Type B pancreatic cell (in vitro differentiated cells): Measurements from ENCODE around the gene DIAPH3. TPM values are rescaled to one million over a fixed set of nuclear protein-coding genes. Genes with fewer than 3 reads are reported as not detected.
"Not testable (repeated sequence)": the region's sequence is repeated elsewhere in the genome, so short reads cannot be mapped to it uniquely, and the experiment has no call there.

Source experiments
- DNase-seq: peaks from one replicate; pipeline ENCODE4 v3.0.0; 2021; ENCODE audit warnings: mixed read lengths; ENCODE audit not compliant: unreplicated experiment; ENCODE audit errors: extremely low spot score
- H3K27ac Mint-ChIP-seq: 2 replicates; pipeline ENCODE4 v1.8.0; 2021; ENCODE audit warnings: mild to moderate bottlenecking, mixed read lengths
- H3K27me3 Mint-ChIP-seq: 2 replicates; pipeline ENCODE4 v1.8.0; 2021; ENCODE audit warnings: mixed read lengths
- H3K36me3 Mint-ChIP-seq: 2 replicates; pipeline ENCODE4 v1.8.0; 2021; ENCODE audit warnings: mixed read lengths
- H3K4me1 Mint-ChIP-seq: one replicate; pipeline ENCODE4 v1.8.0; 2021; ENCODE audit warnings: mixed read lengths; ENCODE audit not compliant: unreplicated experiment
- H3K4me3 Mint-ChIP-seq: 2 replicates; pipeline ENCODE4 v1.8.0; 2021; ENCODE audit warnings: mild to moderate bottlenecking, mixed read lengths
- H3K9me3 Mint-ChIP-seq: 2 replicates; pipeline ENCODE4 v1.8.0; 2021; ENCODE audit warnings: mixed read lengths
- total RNA-seq: library from RNA; stranded (reverse); gene quantifications from 2 replicates; pipeline ENCODE4 v1.2.1, GENCODE V29; 2021; ENCODE audit warnings: low replicate concordance
- TF ChIP-seq, protein P1 (sequence below): fragments of 200-600 bp; sonication (generic); conservative IDR thresholded peaks from 2 replicates; pipeline ENCODE4 v1.5.0; 2021; ENCODE audit warnings: antibody characterized with exemption, mild to moderate bottlenecking

DIAPH3 gene
- total RNA-seq, 1 donor from 2014 or later, result 16.9 TPM

DNA sequence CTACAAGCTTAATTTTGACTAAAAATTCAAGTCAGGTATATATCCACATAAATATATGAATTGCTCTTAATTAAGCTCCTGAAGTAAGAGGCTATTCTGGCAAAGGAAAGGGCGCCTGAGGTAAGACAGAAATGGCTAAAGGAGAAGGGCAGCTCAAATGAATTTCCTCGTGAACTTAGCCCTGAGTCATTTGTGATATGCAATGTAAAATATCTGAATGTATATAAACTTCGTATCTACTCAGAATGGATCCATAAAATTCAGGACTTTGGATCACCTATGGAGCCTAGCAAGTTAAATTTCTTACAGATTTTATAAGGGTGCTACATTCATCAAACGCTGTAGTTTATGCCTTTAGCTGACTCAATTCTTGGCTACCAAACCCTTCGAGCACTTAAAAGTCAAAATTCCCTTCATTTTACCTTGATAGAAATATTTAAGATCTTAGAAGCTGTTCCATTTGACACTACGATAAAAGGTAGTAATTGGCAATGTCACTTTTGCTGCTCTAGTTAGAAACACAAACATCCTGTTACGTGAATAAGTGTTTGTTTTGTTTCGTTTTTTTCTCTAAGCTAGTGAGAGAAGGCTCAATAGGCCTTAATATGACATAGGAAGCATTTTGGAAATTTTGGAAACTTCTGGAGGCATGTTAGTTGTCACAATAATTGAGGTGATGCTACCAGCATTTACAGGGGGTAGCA is 69.2 kb downstream of the DIAPH3 start:
- H3K36me3 Mint-ChIP-seq, result peaks cover 13% of the 10 kb centered on the region
- H3K4me3 Mint-ChIP-seq, result no peak overlapping the region
- TF ChIP-seq, protein P1, sequence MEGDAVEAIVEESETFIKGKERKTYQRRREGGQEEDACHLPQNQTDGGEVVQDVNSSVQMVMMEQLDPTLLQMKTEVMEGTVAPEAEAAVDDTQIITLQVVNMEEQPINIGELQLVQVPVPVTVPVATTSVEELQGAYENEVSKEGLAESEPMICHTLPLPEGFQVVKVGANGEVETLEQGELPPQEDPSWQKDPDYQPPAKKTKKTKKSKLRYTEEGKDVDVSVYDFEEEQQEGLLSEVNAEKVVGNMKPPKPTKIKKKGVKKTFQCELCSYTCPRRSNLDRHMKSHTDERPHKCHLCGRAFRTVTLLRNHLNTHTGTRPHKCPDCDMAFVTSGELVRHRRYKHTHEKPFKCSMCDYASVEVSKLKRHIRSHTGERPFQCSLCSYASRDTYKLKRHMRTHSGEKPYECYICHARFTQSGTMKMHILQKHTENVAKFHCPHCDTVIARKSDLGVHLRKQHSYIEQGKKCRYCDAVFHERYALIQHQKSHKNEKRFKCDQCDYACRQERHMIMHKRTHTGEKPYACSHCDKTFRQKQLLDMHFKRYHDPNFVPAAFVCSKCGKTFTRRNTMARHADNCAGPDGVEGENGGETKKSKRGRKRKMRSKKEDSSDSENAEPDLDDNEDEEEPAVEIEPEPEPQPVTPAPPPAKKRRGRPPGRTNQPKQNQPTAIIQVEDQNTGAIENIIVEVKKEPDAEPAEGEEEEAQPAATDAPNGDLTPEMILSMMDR, result no peak
- no peaks in the 10 kb centered on the region for H3K9me3 Mint-ChIP-seq
- no peak for DNase-seq
- no peaks in the 10 kb centered on the region for H3K27me3 Mint-ChIP-seq
- H3K4me1 Mint-ChIP-seq, result no peaks in the 10 kb centered on the region
- H3K27ac Mint-ChIP-seq, result no peak overlapping the region

DNA sequence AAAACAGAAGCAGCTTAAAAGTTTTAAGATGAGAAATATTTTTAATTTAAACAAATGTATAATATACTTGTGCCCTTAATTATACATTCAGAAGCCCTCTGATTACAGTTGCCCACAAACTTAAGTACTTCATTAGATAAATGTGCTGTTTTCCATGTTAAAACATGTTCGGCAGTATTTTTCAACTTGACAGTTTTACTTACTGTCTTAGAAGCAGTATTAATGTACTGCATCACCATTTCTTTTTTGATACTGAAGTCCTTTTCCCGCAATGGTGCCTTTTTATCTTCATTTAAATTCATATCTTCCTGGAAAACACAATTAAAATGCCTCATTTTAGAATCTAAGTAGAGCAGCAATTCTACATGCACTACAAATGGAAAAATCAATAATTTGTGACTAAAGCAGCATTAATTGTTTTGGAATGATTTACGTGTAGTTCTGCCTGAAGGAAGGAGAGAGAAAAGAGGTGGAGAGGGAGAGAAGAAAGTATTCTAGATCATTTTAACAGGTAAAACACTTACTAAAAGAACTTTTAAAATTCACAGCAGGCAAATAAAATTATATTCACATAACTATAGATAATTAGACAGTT is 70.2 kb downstream of the DIAPH3 start:
- Mint-ChIP-seq H3K36me3 (peaks cover 11% of the 10 kb centered on the region), H3K4me1 (no peaks in the 10 kb centered on the region), H3K27me3 (no peaks in the 10 kb centered on the region), H3K4me3 (no peak overlapping the region), H3K9me3 (no peaks in the 10 kb centered on the region), H3K27ac (no peak overlapping the region)
- no peak for DNase-seq
- TF ChIP-seq, protein P1, result no peak

DNA sequence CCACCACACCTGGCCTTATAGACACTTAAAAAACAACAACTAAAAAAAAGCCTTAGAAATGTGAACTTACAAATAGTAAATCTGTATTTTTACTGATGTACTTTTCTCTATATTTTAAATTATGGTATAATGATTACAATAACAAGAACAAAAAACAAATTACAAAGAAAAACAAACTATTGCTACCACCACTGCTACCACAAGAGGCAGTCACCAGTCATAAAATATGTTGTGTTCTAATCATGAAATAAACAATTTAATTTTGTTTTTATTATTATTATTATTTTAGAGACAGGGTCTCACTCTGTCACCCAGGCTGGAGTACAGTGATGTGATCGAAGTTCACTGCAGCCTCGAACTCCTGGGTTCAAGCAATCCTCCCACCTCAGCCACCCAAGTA is 72.2 kb downstream of the DIAPH3 start:
- no peak for DNase-seq
- Mint-ChIP-seq H3K27me3 (no peaks in the 10 kb centered on the region), H3K4me1 (no peaks in the 10 kb centered on the region), H3K9me3 (no peaks in the 10 kb centered on the region), H3K27ac (no peak overlapping the region), H3K4me3 (no peak overlapping the region), H3K36me3 (peaks cover 10% of the 10 kb centered on the region)
- TF ChIP-seq, protein P1, result peak; percentile 47

DNA sequence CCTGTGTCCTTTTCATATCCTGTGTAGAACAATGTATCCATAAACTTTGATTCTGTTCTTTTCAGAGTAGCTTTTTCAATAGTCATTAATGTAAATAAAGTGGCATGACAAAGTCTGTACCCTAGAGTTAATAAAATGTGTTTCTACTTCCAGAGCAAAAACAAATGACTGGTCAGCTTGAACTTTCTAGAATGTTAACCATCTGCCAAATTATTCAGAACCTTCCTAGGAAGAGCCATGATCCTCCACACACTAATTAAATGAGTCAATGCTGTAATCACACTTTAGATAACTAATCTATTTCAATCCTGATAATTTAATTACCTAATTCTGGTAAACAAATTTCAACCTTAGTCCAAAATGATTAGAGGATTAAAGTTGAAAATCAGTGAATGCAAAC is 73.2 kb downstream of the DIAPH3 start:
- Mint-ChIP-seq H3K36me3 (peaks cover 10% of the 10 kb centered on the region), H3K9me3 (no peaks in the 10 kb centered on the region), H3K27me3 (no peaks in the 10 kb centered on the region), H3K27ac (no peak overlapping the region), H3K4me1 (no peaks in the 10 kb centered on the region), H3K4me3 (no peak overlapping the region)
- no peak for DNase-seq
- TF ChIP-seq, protein P1, result no peak

DNA sequence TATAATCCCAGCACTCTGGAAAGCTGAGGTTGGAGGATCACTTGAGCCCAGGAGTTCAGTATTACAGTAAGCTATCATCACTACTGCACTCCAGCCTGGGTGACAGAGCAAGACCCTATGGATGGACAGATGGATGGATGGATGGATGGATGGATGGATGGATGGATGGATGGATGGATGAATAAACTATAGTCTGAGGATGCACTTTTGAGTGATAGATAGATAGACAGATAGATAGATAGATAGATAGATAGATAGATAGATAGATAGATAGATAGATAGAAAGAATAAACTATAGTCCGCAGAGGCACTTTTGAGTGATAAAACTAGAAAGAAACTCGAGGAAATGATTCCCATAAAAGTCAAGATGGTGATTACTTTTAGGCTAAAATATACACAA is 79.9 kb downstream of the DIAPH3 start:
- not testable (repeated sequence) for H3K27ac Mint-ChIP-seq, H3K27me3 Mint-ChIP-seq, H3K36me3 Mint-ChIP-seq, H3K9me3 Mint-ChIP-seq, DNase-seq, H3K4me3 Mint-ChIP-seq, H3K4me1 Mint-ChIP-seq

DNA sequence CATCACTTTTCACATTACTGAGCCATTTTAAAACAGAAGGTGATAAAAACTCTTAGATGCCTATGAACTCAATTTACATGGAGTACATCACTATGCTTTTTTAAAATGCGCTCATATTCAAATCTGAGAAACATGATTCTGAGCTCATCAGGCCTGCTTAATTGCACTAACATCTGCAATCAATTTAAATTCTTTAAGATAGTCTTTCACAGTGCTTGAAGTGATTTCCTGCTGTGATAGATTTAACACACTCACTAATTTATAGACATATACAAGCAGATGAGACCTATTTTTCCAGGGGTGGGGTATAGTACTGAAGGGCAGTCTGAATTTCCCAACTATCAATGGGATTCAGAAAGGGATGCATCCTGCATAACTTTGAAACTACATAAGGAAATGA is 82.9 kb downstream of the DIAPH3 start:
- Mint-ChIP-seq H3K4me1 (peaks cover 8% of the 10 kb centered on the region), H3K27me3 (no peaks in the 10 kb centered on the region), H3K36me3 (peaks cover 9% of the 10 kb centered on the region), H3K9me3 (peaks cover 5% of the 10 kb centered on the region), H3K4me3 (no peak overlapping the region), H3K27ac (no peak overlapping the region)
- no peak for DNase-seq
- TF ChIP-seq, protein P1, result no peak
